ENCODE measurements around the gene DENND5A.

DNA sequence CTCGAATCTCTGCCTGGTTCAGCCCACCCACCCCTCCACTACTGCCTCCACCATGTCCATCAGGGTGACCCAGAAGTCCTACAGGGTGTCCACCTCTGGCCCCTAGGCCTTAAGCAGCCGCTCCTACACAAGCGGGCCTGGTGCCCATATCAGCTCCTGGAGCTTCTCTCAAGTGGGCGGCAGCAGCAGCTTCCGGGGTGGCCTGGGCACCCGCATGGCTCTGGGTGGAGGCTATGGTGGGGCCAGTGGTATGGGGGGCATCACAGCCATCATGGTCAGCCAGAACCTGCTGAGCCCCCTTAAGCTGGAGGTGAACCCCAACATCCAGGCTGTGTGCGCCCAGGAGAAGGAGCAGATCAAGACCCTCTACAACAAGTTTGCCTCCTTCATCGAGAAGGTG, 170.7 kb downstream of the DENND5A start:
- TF ChIP-seq, protein P1, sequence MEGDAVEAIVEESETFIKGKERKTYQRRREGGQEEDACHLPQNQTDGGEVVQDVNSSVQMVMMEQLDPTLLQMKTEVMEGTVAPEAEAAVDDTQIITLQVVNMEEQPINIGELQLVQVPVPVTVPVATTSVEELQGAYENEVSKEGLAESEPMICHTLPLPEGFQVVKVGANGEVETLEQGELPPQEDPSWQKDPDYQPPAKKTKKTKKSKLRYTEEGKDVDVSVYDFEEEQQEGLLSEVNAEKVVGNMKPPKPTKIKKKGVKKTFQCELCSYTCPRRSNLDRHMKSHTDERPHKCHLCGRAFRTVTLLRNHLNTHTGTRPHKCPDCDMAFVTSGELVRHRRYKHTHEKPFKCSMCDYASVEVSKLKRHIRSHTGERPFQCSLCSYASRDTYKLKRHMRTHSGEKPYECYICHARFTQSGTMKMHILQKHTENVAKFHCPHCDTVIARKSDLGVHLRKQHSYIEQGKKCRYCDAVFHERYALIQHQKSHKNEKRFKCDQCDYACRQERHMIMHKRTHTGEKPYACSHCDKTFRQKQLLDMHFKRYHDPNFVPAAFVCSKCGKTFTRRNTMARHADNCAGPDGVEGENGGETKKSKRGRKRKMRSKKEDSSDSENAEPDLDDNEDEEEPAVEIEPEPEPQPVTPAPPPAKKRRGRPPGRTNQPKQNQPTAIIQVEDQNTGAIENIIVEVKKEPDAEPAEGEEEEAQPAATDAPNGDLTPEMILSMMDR (IDR thresholded peaks at IDR 0.05; ENCODE audit: low read depth, low read length, poor library complexity, severe bottlenecking) = no peak
- no peak for TF ChIP-seq EZH2phosphoT487 (IDR thresholded peaks at IDR 0.05; ENCODE audit: borderline replicate concordance, low read length)

All from DOHH2 (cell line).